Measurements from ENCODE around the gene CAMTA1. TPM values are rescaled to one million over a fixed set of nuclear protein-coding genes. Genes with fewer than 3 reads are reported as not detected.

Gene CAMTA1
- total RNA-seq, 1 donor from 2014 or later = 47.9 TPM

- ATAC-seq (no peak), DNase-seq (no peak)
- TF ChIP-seq CTCF (IDR thresholded peaks at IDR 0.05) = no peak
- H3K4me3 ChIP-seq = no peak overlapping the region
- intact Hi-C loops (cut with DNase I) = no loop called here
- no peaks in the 10 kb centered on the region for H3K27me3 ChIP-seq (ENCODE audit: low read depth)
- peaks cover 10% of the 10 kb centered on the region for H3K9me3 ChIP-seq
- no peaks in the 10 kb centered on the region for H3K4me1 ChIP-seq
- no peak overlapping the region for H3K27ac ChIP-seq
- H3K36me3 ChIP-seq = no peaks in the 10 kb centered on the region
These were observed 483.7 kb downstream of the CAMTA1 start for GRCh38 chr1:7268983-7269382.

- no peak overlapping the region for H3K4me3 ChIP-seq
- ATAC-seq (no peak), DNase-seq (no peak)
- intact Hi-C loops (cut with DNase I) = no loop called here
- no peaks in the 10 kb centered on the region for H3K4me1 ChIP-seq
- no peak overlapping the region for H3K27ac ChIP-seq
- H3K36me3 ChIP-seq = no peaks in the 10 kb centered on the region
- TF ChIP-seq CTCF (IDR thresholded peaks at IDR 0.05) = no peak
- peaks cover 10% of the 10 kb centered on the region for H3K9me3 ChIP-seq
- H3K27me3 ChIP-seq (ENCODE audit: low read depth) = no peaks in the 10 kb centered on the region
These were observed 484.3 kb downstream of the CAMTA1 start for GRCh38 chr1:7269525-7269924.

GRCh38 chr1:7274256-7274655 is 489.0 kb downstream of the CAMTA1 start:
- Histone ChIP-seq H3K4me3 (no peak overlapping the region), H3K27me3 (ENCODE audit: low read depth) (no peaks in the 10 kb centered on the region), H3K9me3 (peaks cover 13% of the 10 kb centered on the region), H3K36me3 (no peaks in the 10 kb centered on the region), H3K27ac (no peak overlapping the region), H3K4me1 (no peaks in the 10 kb centered on the region)
- DNase-seq (no peak), ATAC-seq (no peak)
- TF ChIP-seq CTCF (IDR thresholded peaks at IDR 0.05) = no peak
- intact Hi-C loops (cut with DNase I) = no loop called here

GRCh38 chr1:7278045-7278444 is 492.8 kb downstream of the CAMTA1 start:
- ATAC-seq (no peak), DNase-seq (no peak)
- Histone ChIP-seq H3K27me3 (ENCODE audit: low read depth) (no peaks in the 10 kb centered on the region), H3K27ac (no peak overlapping the region), H3K9me3 (peaks cover 7% of the 10 kb centered on the region), H3K36me3 (no peaks in the 10 kb centered on the region), H3K4me3 (no peak overlapping the region), H3K4me1 (no peaks in the 10 kb centered on the region)
- intact Hi-C loops (cut with DNase I) = no loop called here
- TF ChIP-seq CTCF (IDR thresholded peaks at IDR 0.05) = no peak

- intact Hi-C loops (cut with DNase I) = no loop called here
- DNase-seq = no peak
These were observed 493.8 kb downstream of the CAMTA1 start for GRCh38 chr1:7278827-7279765.

More at GRCh38 chr1:7278827-7279765, 493.8 kb downstream of the CAMTA1 start:
- Histone ChIP-seq H3K9me3 (peaks cover 7% of the 10 kb centered on the region), H3K27ac (no peak overlapping the region), H3K36me3 (no peaks in the 10 kb centered on the region), H3K4me1 (no peaks in the 10 kb centered on the region), H3K4me3 (no peak overlapping the region), H3K27me3 (ENCODE audit: low read depth) (no peaks in the 10 kb centered on the region)
- no peak for ATAC-seq
- TF ChIP-seq CTCF (IDR thresholded peaks at IDR 0.05) = no peak

Data from lower lobe of right lung (tissue), 2 donors.